ENCODE data around the gene ATP2B2. TPM values are rescaled to one million over a fixed set of nuclear protein-coding genes. Genes with fewer than 3 reads are reported as not detected.

Gene ATP2B2
- total RNA-seq, 3 donors from 2014 or later, result 0.05 TPM; not detected in 2

DNA sequence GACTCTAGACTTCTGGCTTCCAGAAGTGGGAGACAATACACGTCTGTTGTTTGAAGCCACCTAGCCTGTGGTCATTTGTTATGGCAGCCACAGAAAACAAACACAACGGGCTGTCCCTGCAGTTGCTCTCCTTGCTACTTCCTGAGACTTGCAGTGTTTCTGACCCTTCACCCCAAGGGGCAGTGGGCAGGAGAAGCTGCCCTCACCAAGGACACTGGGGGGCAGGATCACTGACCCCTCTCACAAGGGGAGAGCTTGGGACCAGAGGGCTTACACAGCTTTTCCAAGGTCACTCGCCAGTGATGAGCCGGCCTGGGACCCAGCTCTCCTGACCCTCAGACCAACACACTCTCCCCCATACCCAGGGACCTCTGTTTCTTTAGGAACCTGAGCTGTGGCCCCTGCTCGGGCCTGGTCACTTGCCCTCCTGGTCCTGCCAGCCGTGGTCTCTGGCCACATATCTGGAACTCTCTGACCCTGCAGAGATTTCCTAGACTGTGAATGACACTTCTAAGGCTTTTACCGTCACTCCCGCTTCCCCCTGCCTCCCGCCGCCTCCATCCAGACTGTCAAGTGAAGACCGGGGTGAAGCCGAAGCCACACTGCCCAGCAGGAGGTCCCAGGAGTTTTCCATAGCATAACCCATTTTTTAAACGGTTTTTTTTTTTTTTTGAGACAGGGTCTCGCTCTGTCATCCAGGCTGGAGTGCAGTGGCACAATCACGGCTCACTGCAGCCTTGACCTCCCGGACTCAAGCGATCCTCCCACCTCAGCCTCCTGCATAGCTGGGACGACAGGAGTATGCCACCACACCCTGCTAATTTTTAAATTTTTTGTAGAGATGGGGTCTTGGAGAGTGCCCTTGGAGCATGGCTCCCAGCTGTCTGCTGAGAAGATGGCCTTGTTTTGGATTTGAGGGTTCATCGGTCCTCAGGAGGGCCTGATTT lies 4.4 kb downstream of the ATP2B2 start:
- H3K4me1 Mint-ChIP-seq (ENCODE audit: low read depth), result peaks cover 3% of the 10 kb centered on the region
- H3K36me3 Mint-ChIP-seq (ENCODE audit: insufficient read depth), result no peaks in the 10 kb centered on the region
- H3K9me3 Mint-ChIP-seq, result no peaks in the 10 kb centered on the region
- DNase-seq (no peak), ATAC-seq (no peak)
- H3K4me3 Mint-ChIP-seq, result no peak overlapping the region
- peaks cover 14% of the 10 kb centered on the region for H3K27me3 Mint-ChIP-seq (ENCODE audit: low read depth)

DNA sequence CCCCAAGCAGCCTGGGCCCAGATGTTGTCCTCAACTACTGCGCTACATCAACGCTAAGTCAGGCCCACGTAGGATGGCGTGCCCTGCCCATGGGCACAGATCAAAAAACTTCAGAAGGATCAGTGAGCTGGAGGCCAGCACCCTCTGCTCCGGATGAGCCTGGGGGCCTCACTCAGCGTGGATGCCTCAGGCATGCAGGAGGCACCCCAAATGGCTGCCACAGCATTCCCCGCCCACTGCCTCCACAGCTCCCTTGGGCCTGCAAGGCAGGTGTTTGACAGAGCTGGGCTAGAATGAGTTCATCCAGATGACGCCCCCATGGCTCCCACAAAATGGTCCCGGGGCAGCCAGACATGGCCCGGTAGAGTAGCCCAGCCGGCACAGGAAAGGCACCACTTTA lies 7.1 kb downstream of the ATP2B2 start:
- no peaks in the 10 kb centered on the region for H3K9me3 Mint-ChIP-seq
- H3K4me1 Mint-ChIP-seq (ENCODE audit: low read depth), result no peaks in the 10 kb centered on the region
- H3K27me3 Mint-ChIP-seq (ENCODE audit: low read depth), result no peaks in the 10 kb centered on the region
- H3K36me3 Mint-ChIP-seq (ENCODE audit: insufficient read depth), result no peaks in the 10 kb centered on the region
- no peak overlapping the region for H3K4me3 Mint-ChIP-seq
- no peak for DNase-seq
- ATAC-seq, result no peak

GRCh38 chr3:10497439-10497838 lies 7.9 kb downstream of the ATP2B2 start:
- Mint-ChIP-seq H3K4me1 (ENCODE audit: low read depth) (no peaks in the 10 kb centered on the region), H3K9me3 (no peaks in the 10 kb centered on the region), H3K4me3 (no peak overlapping the region), H3K36me3 (ENCODE audit: insufficient read depth) (no peaks in the 10 kb centered on the region), H3K27me3 (ENCODE audit: low read depth) (no peaks in the 10 kb centered on the region)
- no peak for ATAC-seq
- DNase-seq, result no peak

- Mint-ChIP-seq H3K36me3 (ENCODE audit: insufficient read depth) (no peaks in the 10 kb centered on the region), H3K4me1 (ENCODE audit: low read depth) (no peaks in the 10 kb centered on the region), H3K4me3 (no peak overlapping the region), H3K9me3 (no peaks in the 10 kb centered on the region), H3K27me3 (ENCODE audit: low read depth) (no peaks in the 10 kb centered on the region)
- no peak for DNase-seq
- ATAC-seq, result no peak
Measured at GRCh38 chr3:10496121-10496863, 9.1 kb downstream of the ATP2B2 start.

DNA sequence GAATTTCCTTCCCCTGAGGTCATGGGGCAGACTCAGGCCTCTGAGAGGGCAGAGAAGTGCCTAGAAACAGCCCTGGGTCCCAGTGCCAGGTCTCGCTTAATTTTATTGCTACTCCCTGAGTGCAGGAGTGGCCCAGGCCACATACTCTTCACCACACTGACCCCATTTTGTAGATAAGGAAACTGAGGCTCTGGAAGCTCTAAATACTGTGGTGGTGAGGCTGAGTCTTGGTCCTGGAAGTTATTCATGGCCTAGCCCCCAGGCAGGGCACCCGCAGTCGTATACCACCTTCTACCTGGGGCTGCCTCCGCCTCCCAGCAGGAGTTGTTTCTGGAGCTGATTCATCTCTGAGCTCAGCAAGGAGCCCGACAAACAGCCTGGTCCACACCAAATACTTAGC lies 9.8 kb downstream of the ATP2B2 start:
- no peak overlapping the region for H3K4me3 Mint-ChIP-seq
- H3K36me3 Mint-ChIP-seq (ENCODE audit: insufficient read depth), result no peaks in the 10 kb centered on the region
- H3K27me3 Mint-ChIP-seq (ENCODE audit: low read depth), result no peaks in the 10 kb centered on the region
- no peaks in the 10 kb centered on the region for H3K4me1 Mint-ChIP-seq (ENCODE audit: low read depth)
- DNase-seq, result no peak
- ATAC-seq, result no peak
- H3K9me3 Mint-ChIP-seq, result no peaks in the 10 kb centered on the region

DNA sequence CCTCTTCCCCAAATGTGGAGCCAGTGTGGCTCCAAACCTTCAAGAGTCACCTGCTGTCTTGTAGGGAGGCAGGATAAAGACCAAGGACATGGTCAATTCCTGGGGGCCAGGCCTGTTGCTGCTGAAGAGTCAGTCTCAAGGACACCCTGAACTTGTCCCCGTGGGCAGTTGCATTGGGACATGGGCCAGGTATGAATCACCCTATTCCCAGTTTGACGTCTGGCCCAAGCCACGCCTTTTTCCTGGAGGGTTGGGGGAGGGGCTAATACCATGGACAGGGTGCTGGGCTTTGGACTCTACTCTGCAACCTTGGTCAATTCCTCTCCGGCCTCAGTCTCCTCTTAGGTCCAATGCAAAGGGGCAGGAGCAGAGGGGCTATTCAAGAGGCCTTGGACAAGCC lies 10.4 kb downstream of the ATP2B2 start:
- no peaks in the 10 kb centered on the region for H3K36me3 Mint-ChIP-seq (ENCODE audit: insufficient read depth)
- H3K4me1 Mint-ChIP-seq (ENCODE audit: low read depth), result no peaks in the 10 kb centered on the region
- no peaks in the 10 kb centered on the region for H3K27me3 Mint-ChIP-seq (ENCODE audit: low read depth)

GRCh38 chr3:10494180-10494579 lies 11.2 kb downstream of the ATP2B2 start:
- no peaks in the 10 kb centered on the region for H3K4me1 Mint-ChIP-seq (ENCODE audit: low read depth)
- ATAC-seq (no peak), DNase-seq (no peak)
- H3K9me3 Mint-ChIP-seq, result no peaks in the 10 kb centered on the region
- H3K4me3 Mint-ChIP-seq, result no peak overlapping the region
- H3K36me3 Mint-ChIP-seq (ENCODE audit: insufficient read depth), result no peaks in the 10 kb centered on the region
- H3K27me3 Mint-ChIP-seq (ENCODE audit: low read depth), result no peaks in the 10 kb centered on the region

More for the DNA sequence above, 10.4 kb downstream of the ATP2B2 start:
- no peak for ATAC-seq
- DNase-seq, result no peak
- no peaks in the 10 kb centered on the region for H3K9me3 Mint-ChIP-seq
- H3K4me3 Mint-ChIP-seq, result no peak overlapping the region

- no peaks in the 10 kb centered on the region for H3K4me1 Mint-ChIP-seq (ENCODE audit: low read depth)
- no peaks in the 10 kb centered on the region for H3K27me3 Mint-ChIP-seq (ENCODE audit: low read depth)
- no peak for ATAC-seq
- H3K4me3 Mint-ChIP-seq, result no peak overlapping the region
- no peaks in the 10 kb centered on the region for H3K9me3 Mint-ChIP-seq
- H3K36me3 Mint-ChIP-seq (ENCODE audit: insufficient read depth), result no peaks in the 10 kb centered on the region
- no peak for DNase-seq
Measured at GRCh38 chr3:10493202-10493589, 12.2 kb downstream of the ATP2B2 start.

- H3K36me3 Mint-ChIP-seq (ENCODE audit: insufficient read depth), result no peaks in the 10 kb centered on the region
- H3K4me1 Mint-ChIP-seq (ENCODE audit: low read depth), result no peaks in the 10 kb centered on the region
- DNase-seq (no peak), ATAC-seq (no peak)
- no peak overlapping the region for H3K4me3 Mint-ChIP-seq
- no peaks in the 10 kb centered on the region for H3K27me3 Mint-ChIP-seq (ENCODE audit: low read depth)
- no peaks in the 10 kb centered on the region for H3K9me3 Mint-ChIP-seq
Measured at GRCh38 chr3:10492364-10493201, 12.8 kb downstream of the ATP2B2 start.

- Mint-ChIP-seq H3K4me1 (ENCODE audit: low read depth) (no peaks in the 10 kb centered on the region), H3K4me3 (no peak overlapping the region), H3K9me3 (no peaks in the 10 kb centered on the region), H3K27me3 (ENCODE audit: low read depth) (no peaks in the 10 kb centered on the region), H3K36me3 (ENCODE audit: insufficient read depth) (no peaks in the 10 kb centered on the region)
- no peak for DNase-seq
- ATAC-seq, result no peak
Measured at GRCh38 chr3:10489746-10490483, 15.5 kb downstream of the ATP2B2 start.

GRCh38 chr3:10487988-10488633 lies 17.3 kb downstream of the ATP2B2 start:
- Mint-ChIP-seq H3K27me3 (ENCODE audit: low read depth) (no peaks in the 10 kb centered on the region), H3K4me1 (ENCODE audit: low read depth) (no peaks in the 10 kb centered on the region), H3K4me3 (no peak overlapping the region), H3K36me3 (ENCODE audit: insufficient read depth) (no peaks in the 10 kb centered on the region), H3K9me3 (no peaks in the 10 kb centered on the region)
- ATAC-seq (no peak), DNase-seq (no peak)

DNA sequence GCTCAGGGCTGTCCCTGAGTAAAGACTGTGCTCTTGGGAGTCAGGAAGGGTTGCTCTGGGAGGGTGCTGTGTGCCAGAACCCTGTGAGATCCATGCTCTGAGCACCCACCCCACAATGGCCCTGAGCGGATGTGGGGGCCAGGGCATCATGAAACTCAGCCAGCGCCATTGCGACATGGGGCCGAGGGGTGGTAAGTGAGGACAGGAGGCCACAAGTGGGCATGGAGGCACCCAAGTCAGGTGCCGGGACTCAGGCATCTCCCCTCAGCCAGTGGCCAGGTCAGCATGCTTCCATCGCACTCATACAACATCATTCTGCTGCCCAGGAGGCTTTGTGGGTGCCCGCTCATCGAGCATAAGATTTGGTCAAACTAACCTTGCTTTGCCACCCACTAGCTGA lies 19.6 kb downstream of the ATP2B2 start:
- no peak for ATAC-seq
- Mint-ChIP-seq H3K27me3 (ENCODE audit: low read depth) (no peaks in the 10 kb centered on the region), H3K36me3 (ENCODE audit: insufficient read depth) (no peaks in the 10 kb centered on the region), H3K4me1 (ENCODE audit: low read depth) (no peaks in the 10 kb centered on the region), H3K4me3 (no peak overlapping the region), H3K9me3 (no peaks in the 10 kb centered on the region)
- no peak for DNase-seq

- Mint-ChIP-seq H3K4me3 (no peak overlapping the region), H3K9me3 (no peaks in the 10 kb centered on the region), H3K27me3 (ENCODE audit: low read depth) (no peaks in the 10 kb centered on the region), H3K4me1 (ENCODE audit: low read depth) (no peaks in the 10 kb centered on the region), H3K36me3 (ENCODE audit: insufficient read depth) (no peaks in the 10 kb centered on the region)
- ATAC-seq (no peak), DNase-seq (no peak)
Measured at GRCh38 chr3:10485380-10485779, 20.0 kb downstream of the ATP2B2 start.

Measured in activated T-cell treated with anti-CD3 and anti-CD28 coated beads, Interleukin-2, amount 50 U/mL, for 4 hours (primary cell).